HCT116 (cell line): ENCODE data around the gene TPD52L2. TPM values are rescaled to one million over a fixed set of nuclear protein-coding genes. Genes with fewer than 3 reads are reported as not detected.

Experiments used
- ATAC-seq: fragments of 200-7000 bp; cut with Tn5 transposase; 2 replicates; pipeline ENCODE4 v1.9.1; 2020; ENCODE audit warnings: mild to moderate bottlenecking, moderate library complexity
- BruUV-seq: library from RNA; stranded (reverse); fragments of 400-500 nt; replicated peaks from 2 replicates; lab custom pipeline; 2021; lab: Mats Ljungman, UMichigan
- CTCF ChIA-PET: fragments of 300-600 bp; sonication (Branson Sonifier 250); formaldehyde crosslinking; loops from one replicate; lab custom pipeline; 2021; ENCODE audit warnings: antibody characterized with exemption; lab: Charles Lee
- POLR2A ChIA-PET: fragments of 300-600, 350-600 bp; sonication (Branson Sonifier 250); formaldehyde crosslinking; loops from one replicate; lab custom pipeline; 2021; ENCODE audit warnings: antibody characterized with exemption; lab: Charles Lee
- RAD21 ChIA-PET, 2 experiments: fragments of 300-600 bp; sonication (Branson Sonifier 250); formaldehyde crosslinking; loops; one replicate each; lab custom pipeline; 2023; ENCODE audit warnings: low total read pairs in 2 of 2; ENCODE audit not compliant: uncharacterized antibody in 2 of 2, unreplicated experiment in 2 of 2, low non-redundant PET in 1 of 2; lab: Charles Lee
- DNase-seq: peaks from one replicate; pipeline ENCODE4 v3.0.0-alpha.2; 2010; ENCODE audit warnings: low read depth, low spot score
- H2AFZ ChIP-seq: fragments of 200-600 bp; shearing (Covaris generic), sonication (generic); 2 replicates; pipeline ENCODE4 v1.6.1; 2017; ENCODE audit warnings: low read depth, mixed run types, mixed read lengths, antibody characterized with exemption, low read length; ENCODE audit not compliant: poor library complexity, severe bottlenecking
- H3K27ac ChIP-seq: 2 replicates; pipeline ENCODE4 v1.5.1; 2012; ENCODE audit warnings: low read depth, low read length
- H3K27me3 ChIP-seq: fragments of 200-600 bp; sonication (generic); 2 replicates; pipeline ENCODE4 v1.6.1; 2016; ENCODE audit warnings: mixed run types, low read length, mixed read lengths; ENCODE audit not compliant: insufficient read depth
- H3K36me3 ChIP-seq, 2 experiments: fragments of 200-500 bp in 1 of 2; fragments of 200-600 bp in 1 of 2; sonication (Bioruptor generic) in 1 of 2; sonication (generic) in 1 of 2; 2 replicates each; pipeline versions ENCODE4 v1.5.1 to v1.6.1; 2014 to 2016; ENCODE audit warnings: low read length in 2 of 2, inconsistent platforms in 1 of 2, mixed read lengths in 1 of 2, mixed run types in 1 of 2; ENCODE audit not compliant: insufficient read depth in 2 of 2, control insufficient read depth in 1 of 2
- H3K4me1 ChIP-seq, 2 experiments: fragments of 200-600 bp in 1 of 2; sonication (generic) in 1 of 2; 2 replicates each; pipeline versions ENCODE4 v1.5.1 to v1.6.1; 2012 to 2017; ENCODE audit warnings: low read length in 2 of 2, inconsistent platforms in 1 of 2, mild to moderate bottlenecking in 1 of 2, mixed read lengths in 1 of 2, mixed run types in 1 of 2, moderate library complexity in 1 of 2; ENCODE audit not compliant: insufficient read depth in 2 of 2, control insufficient read depth in 1 of 2
- H3K4me2 ChIP-seq: fragments of 200-600 bp; sonication (generic); 2 replicates; pipeline ENCODE4 v1.6.1; 2017; ENCODE audit warnings: mixed run types, low read length, mixed read lengths
- H3K4me3 ChIP-seq, 2 experiments: fragments of 200-600 bp in 1 of 2; sonication (generic) in 1 of 2; replicated peaks in 1 of 2; 2 replicates each; pipeline ENCODE4 v1.5.1; 2011 to 2016; ENCODE audit warnings: low read length in 2 of 2, control low read depth in 1 of 2, low read depth in 1 of 2, mild to moderate bottlenecking in 1 of 2, mixed read lengths in 1 of 2, mixed run types in 1 of 2
- H3K79me2 ChIP-seq: fragments of 200-600 bp; sonication (generic); 2 replicates; pipeline ENCODE4 v1.6.1; 2017; ENCODE audit warnings: mild to moderate bottlenecking, mixed run types, low read length, moderate library complexity, mixed read lengths; ENCODE audit not compliant: insufficient read depth
- H3K9ac ChIP-seq: fragments of 200-600 bp; sonication (generic); 2 replicates; pipeline ENCODE4 v1.6.1; 2016; ENCODE audit warnings: low read length, mixed read lengths
- H3K9me2 ChIP-seq: fragments of 200-600 bp; sonication (generic), shearing (Covaris generic); 2 replicates; pipeline ENCODE4 v1.6.1; 2017; ENCODE audit warnings: mixed run types, mild to moderate bottlenecking, moderate library complexity; ENCODE audit not compliant: insufficient read depth
- H3K9me3 ChIP-seq, 2 experiments: fragments of 200-500 bp in 1 of 2; fragments of 200-600 bp in 1 of 2; sonication (Bioruptor generic) in 1 of 2; sonication (generic) in 1 of 2; 2 replicates each; pipeline ENCODE4 v1.6.1; 2014 to 2017; ENCODE audit warnings: low read length in 2 of 2, mixed read lengths in 2 of 2, inconsistent platforms in 1 of 2, low read depth in 1 of 2, mild to moderate bottlenecking in 1 of 2, mixed run types in 1 of 2, moderate library complexity in 1 of 2; ENCODE audit not compliant: control insufficient read depth in 1 of 2, insufficient read depth in 1 of 2
- H4K20me1 ChIP-seq: fragments of 200-600 bp; sonication (generic), shearing (Covaris generic); 2 replicates; pipeline ENCODE4 v1.6.1; 2017; ENCODE audit warnings: mixed run types, mild to moderate bottlenecking, moderate library complexity; ENCODE audit not compliant: insufficient read depth
- EGR1 ChIP-seq: IDR thresholded peaks from 2 replicates; pipeline ENCODE4 v1.6.1; 2012; ENCODE audit warnings: low read depth
- ELF1 ChIP-seq: IDR thresholded peaks from 2 replicates; pipeline ENCODE4 v1.6.1; 2012; ENCODE audit warnings: low read depth, borderline replicate concordance
- EZH2 ChIP-seq: fragments of 200-600 bp; sonication (generic); IDR thresholded peaks from 2 replicates; pipeline ENCODE4 v1.6.1; 2017; ENCODE audit warnings: antibody characterized with exemption, mixed run types
- EZH2phosphoT487 ChIP-seq: fragments of 200-600 bp; IDR thresholded peaks from 2 replicates; pipeline ENCODE4 v1.6.1; 2018; ENCODE audit warnings: antibody characterized with exemption, borderline replicate concordance
- FOSL1 ChIP-seq: IDR thresholded peaks from 2 replicates; pipeline ENCODE4 v1.6.1; 2012; ENCODE audit warnings: low read depth
- RAD21 ChIP-seq: IDR thresholded peaks from 2 replicates; pipeline ENCODE4 v1.6.1; 2012; ENCODE audit warnings: low read depth, mild to moderate bottlenecking
- TCF7L2 ChIP-seq: IDR thresholded peaks from 2 replicates; pipeline ENCODE4 v1.7.0; 2011; ENCODE audit warnings: borderline replicate concordance, inconsistent platforms; ENCODE audit not compliant: insufficient read depth, insufficient read length; ENCODE audit errors: extremely low read depth
- YY1 ChIP-seq: IDR thresholded peaks from 2 replicates; pipeline ENCODE4 v1.6.1; 2011; ENCODE audit warnings: low read length, low read depth, moderate library complexity, mild to moderate bottlenecking; ENCODE audit not compliant: insufficient replicate concordance; ENCODE audit errors: extremely low read depth
- ZNF274 ChIP-seq: fragments of 200-500 bp; sonication (Bioruptor generic); IDR thresholded peaks from 2 replicates; pipeline ENCODE4 v1.6.1; 2014; ENCODE audit warnings: mild to moderate bottlenecking, low read depth, low read length, inconsistent platforms
- intact Hi-C: fragments of 100-400 bp; cut with micrococcal nuclease; formaldehyde crosslinking; loops from 2 replicates; pipeline ENCODE4 v1.10.0; 2022
- total RNA-seq: library from RNA; stranded (reverse); gene quantifications from one replicate; pipeline ENCODE4 v1.2.1, GENCODE V29; 2021; ENCODE audit not compliant: unreplicated experiment
- TF ChIP-seq, protein P1 (sequence below): IDR thresholded peaks from 2 replicates; pipeline ENCODE4 v1.6.1; 2011; ENCODE audit warnings: mild to moderate bottlenecking, low read length, moderate library complexity; ENCODE audit not compliant: insufficient replicate concordance; ENCODE audit errors: extremely low read depth

TPD52L2 gene
- total RNA-seq, 1 experiment from 2014 or later = 149 TPM

GRCh38 chr20:63919130-63919529 lies 54.1 kb downstream of the TPD52L2 start:
- Histone ChIP-seq H3K27ac (no peak overlapping the region), H3K4me1 (no peaks in the 10 kb centered on the region), H2AFZ (no peak overlapping the region), H3K36me3 (peaks cover 4 to 13% of the 10 kb centered on the region in 2 experiments; a peak in 2 of 4 replicates), H3K27me3 (no peaks in the 10 kb centered on the region), H3K4me2 (no peak overlapping the region), H3K9me3 (no peaks in the 10 kb centered on the region), H3K4me3 (no peak overlapping the region), H4K20me1 (no peaks in the 10 kb centered on the region), H3K9me2 (no peaks in the 10 kb centered on the region), H3K9ac (no peak overlapping the region), H3K79me2 (peaks cover 77% of the 10 kb centered on the region)
- ChIA-PET POLR2A (no interaction called here), CTCF (no interaction called here), RAD21 (no interaction called here)
- BruUV-seq = no TSS peak
- TF ChIP-seq EZH2phosphoT487 (no peak), ZNF274 (no peak), RAD21 (no peak), FOSL1 (no peak), TCF7L2 (no peak), YY1 (no peak), EGR1 (no peak), ELF1 (no peak), EZH2 (no peak)
- TF ChIP-seq, protein P1, sequence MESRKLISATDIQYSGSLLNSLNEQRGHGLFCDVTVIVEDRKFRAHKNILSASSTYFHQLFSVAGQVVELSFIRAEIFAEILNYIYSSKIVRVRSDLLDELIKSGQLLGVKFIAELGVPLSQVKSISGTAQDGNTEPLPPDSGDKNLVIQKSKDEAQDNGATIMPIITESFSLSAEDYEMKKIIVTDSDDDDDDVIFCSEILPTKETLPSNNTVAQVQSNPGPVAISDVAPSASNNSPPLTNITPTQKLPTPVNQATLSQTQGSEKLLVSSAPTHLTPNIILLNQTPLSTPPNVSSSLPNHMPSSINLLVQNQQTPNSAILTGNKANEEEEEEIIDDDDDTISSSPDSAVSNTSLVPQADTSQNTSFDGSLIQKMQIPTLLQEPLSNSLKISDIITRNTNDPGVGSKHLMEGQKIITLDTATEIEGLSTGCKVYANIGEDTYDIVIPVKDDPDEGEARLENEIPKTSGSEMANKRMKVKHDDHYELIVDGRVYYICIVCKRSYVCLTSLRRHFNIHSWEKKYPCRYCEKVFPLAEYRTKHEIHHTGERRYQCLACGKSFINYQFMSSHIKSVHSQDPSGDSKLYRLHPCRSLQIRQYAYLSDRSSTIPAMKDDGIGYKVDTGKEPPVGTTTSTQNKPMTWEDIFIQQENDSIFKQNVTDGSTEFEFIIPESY = no peak
- no peak for DNase-seq
- intact Hi-C loops = no loop called here
- ATAC-seq = no peak
